Loucy (cell line): ENCODE data around the gene ARHGAP15.

Experiments used
- H2AFZ ChIP-seq: fragments of 200-600 bp; sonication (generic); 2 replicates; pipeline ENCODE4 v1.6.0; 2016; ENCODE audit warnings: antibody characterized with exemption, mild to moderate bottlenecking, low read length, moderate library complexity
- H3F3A ChIP-seq: fragments of 200-600 bp; 2 replicates; pipeline ENCODE4 v1.6.0; 2016; ENCODE audit warnings: antibody characterized with exemption, low read depth, mild to moderate bottlenecking
- H3K27me3 ChIP-seq: fragments of 200-600 bp; sonication (generic); 2 replicates; pipeline ENCODE4 v1.6.1; 2014; ENCODE audit warnings: low read length, mild to moderate bottlenecking; ENCODE audit not compliant: insufficient read depth, poor library complexity, severe bottlenecking
- H3K36me3 ChIP-seq: fragments of 200-600 bp; sonication (generic); 2 replicates; pipeline ENCODE4 v1.6.1; 2016; ENCODE audit warnings: low read length; ENCODE audit not compliant: insufficient read depth
- H3K4me1 ChIP-seq: fragments of 200-600 bp; sonication (generic); 2 replicates; pipeline ENCODE4 v1.5.1; 2014; ENCODE audit warnings: low read length, mild to moderate bottlenecking; ENCODE audit not compliant: insufficient read depth, poor library complexity, severe bottlenecking
- H3K4me2 ChIP-seq: fragments of 200-600 bp; sonication (generic); 2 replicates; pipeline ENCODE4 v1.6.0; 2014; ENCODE audit warnings: antibody characterized with exemption, low read length, low read depth, mild to moderate bottlenecking; ENCODE audit not compliant: poor library complexity, severe bottlenecking
- H3K4me3 ChIP-seq: fragments of 200-600 bp; sonication (generic); 2 replicates; pipeline ENCODE4 v1.5.1; 2014; ENCODE audit warnings: low read length, mild to moderate bottlenecking, mixed read lengths; ENCODE audit not compliant: poor library complexity, severe bottlenecking
- H3K79me2 ChIP-seq: fragments of 200-600 bp; sonication (generic); 2 replicates; pipeline ENCODE4 v1.6.1; 2014; ENCODE audit warnings: low read length; ENCODE audit not compliant: insufficient read depth
- H3K9ac ChIP-seq: fragments of 200-600 bp; sonication (generic); 2 replicates; pipeline ENCODE4 v1.6.0; 2014; ENCODE audit warnings: mild to moderate bottlenecking, low read depth, low read length, moderate library complexity; ENCODE audit not compliant: poor library complexity, severe bottlenecking
- H3K9me2 ChIP-seq: fragments of 200-600 bp; sonication (generic); replicated peaks from 2 replicates; pipeline ENCODE4 v1.6.1; 2016; ENCODE audit warnings: low read depth, low read length, mixed read lengths
- H3K9me3 ChIP-seq: fragments of 200-600 bp; sonication (generic); 2 replicates; pipeline ENCODE4 v1.6.1; 2014; ENCODE audit warnings: mild to moderate bottlenecking, antibody characterized with exemption, low read length, low read depth; ENCODE audit not compliant: insufficient read depth
- H4K20me1 ChIP-seq: fragments of 200-600 bp; sonication (generic); 2 replicates; pipeline ENCODE4 v1.6.0; 2014; ENCODE audit warnings: antibody characterized with exemption, low read length, mild to moderate bottlenecking; ENCODE audit not compliant: insufficient read depth, poor library complexity, severe bottlenecking
- EZH2phosphoT487 ChIP-seq: fragments of 200-600 bp; IDR thresholded peaks from 2 replicates; pipeline ENCODE4 v1.6.1; 2018; ENCODE audit warnings: antibody characterized with exemption, mild to moderate bottlenecking, moderate library complexity, borderline replicate concordance
- TF ChIP-seq, protein P1 (sequence below): fragments of 200-600 bp; sonication (generic); conservative IDR thresholded peaks from 2 replicates; pipeline ENCODE4 v1.5.1; 2014; ENCODE audit warnings: mild to moderate bottlenecking, antibody characterized with exemption, low read length

ARHGAP15 gene

GRCh38 chr2:143608063-143608423 is 478.8 kb downstream of the ARHGAP15 start:
- H3K9me2 ChIP-seq: no peaks in the 10 kb centered on the region
- TF ChIP-seq EZH2phosphoT487: no peak
- TF ChIP-seq, protein P1, sequence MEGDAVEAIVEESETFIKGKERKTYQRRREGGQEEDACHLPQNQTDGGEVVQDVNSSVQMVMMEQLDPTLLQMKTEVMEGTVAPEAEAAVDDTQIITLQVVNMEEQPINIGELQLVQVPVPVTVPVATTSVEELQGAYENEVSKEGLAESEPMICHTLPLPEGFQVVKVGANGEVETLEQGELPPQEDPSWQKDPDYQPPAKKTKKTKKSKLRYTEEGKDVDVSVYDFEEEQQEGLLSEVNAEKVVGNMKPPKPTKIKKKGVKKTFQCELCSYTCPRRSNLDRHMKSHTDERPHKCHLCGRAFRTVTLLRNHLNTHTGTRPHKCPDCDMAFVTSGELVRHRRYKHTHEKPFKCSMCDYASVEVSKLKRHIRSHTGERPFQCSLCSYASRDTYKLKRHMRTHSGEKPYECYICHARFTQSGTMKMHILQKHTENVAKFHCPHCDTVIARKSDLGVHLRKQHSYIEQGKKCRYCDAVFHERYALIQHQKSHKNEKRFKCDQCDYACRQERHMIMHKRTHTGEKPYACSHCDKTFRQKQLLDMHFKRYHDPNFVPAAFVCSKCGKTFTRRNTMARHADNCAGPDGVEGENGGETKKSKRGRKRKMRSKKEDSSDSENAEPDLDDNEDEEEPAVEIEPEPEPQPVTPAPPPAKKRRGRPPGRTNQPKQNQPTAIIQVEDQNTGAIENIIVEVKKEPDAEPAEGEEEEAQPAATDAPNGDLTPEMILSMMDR: no peak
- H4K20me1 ChIP-seq: peaks cover 4% of the 10 kb centered on the region
- H3K4me2 ChIP-seq: no peak overlapping the region
- H3K36me3 ChIP-seq: no peaks in the 10 kb centered on the region
- H3K79me2 ChIP-seq: no peaks in the 10 kb centered on the region
- H3K9me3 ChIP-seq: no peaks in the 10 kb centered on the region
- H3K4me3 ChIP-seq: no peak overlapping the region
- H3K27me3 ChIP-seq: no peaks in the 10 kb centered on the region
- no peak overlapping the region for H2AFZ ChIP-seq
- H3K9ac ChIP-seq: no peak overlapping the region
- H3F3A ChIP-seq: no peaks in the 10 kb centered on the region
- peaks cover 24% of the 10 kb centered on the region for H3K4me1 ChIP-seq

- no peak overlapping the region for H3K4me2 ChIP-seq
- H3K9me2 ChIP-seq: no peaks in the 10 kb centered on the region
- no peak overlapping the region for H2AFZ ChIP-seq
- H3K9ac ChIP-seq: no peak overlapping the region
- peaks cover 4% of the 10 kb centered on the region for H4K20me1 ChIP-seq
- H3K36me3 ChIP-seq: 0 out of 2 replicates have a peak, but pooled peaks cover 3% of the 10 kb centered on the region
- no peaks in the 10 kb centered on the region for H3K9me3 ChIP-seq
- H3K4me3 ChIP-seq: no peak overlapping the region
- no peaks in the 10 kb centered on the region for H3K79me2 ChIP-seq
- TF ChIP-seq, protein P1: no peak
- no peak for TF ChIP-seq EZH2phosphoT487
- H3K27me3 ChIP-seq: no peaks in the 10 kb centered on the region
- H3F3A ChIP-seq: no peaks in the 10 kb centered on the region
- peaks cover 24% of the 10 kb centered on the region for H3K4me1 ChIP-seq
These were observed 479.5 kb downstream of the ARHGAP15 start for GRCh38 chr2:143608758-143609157.

DNA sequence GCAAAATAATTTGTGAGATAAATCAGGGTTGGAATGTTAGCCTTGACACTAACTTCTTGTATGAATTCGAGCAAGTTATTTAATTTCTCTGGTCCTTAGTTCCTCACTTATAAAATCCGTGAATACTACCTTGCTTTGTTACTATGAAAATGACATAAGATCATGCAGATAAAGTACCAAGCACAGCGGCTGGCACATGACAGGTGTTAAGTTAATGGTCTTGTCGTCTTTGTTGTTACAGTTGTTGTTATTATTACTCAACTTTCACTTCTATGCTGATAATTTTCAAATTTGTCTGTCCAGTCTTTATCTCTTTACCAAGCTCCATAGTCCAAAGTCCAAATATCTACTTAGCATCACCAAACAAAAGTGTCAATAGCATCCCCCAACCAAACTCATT is 482.1 kb downstream of the ARHGAP15 start:
- no peaks in the 10 kb centered on the region for H3K79me2 ChIP-seq
- H3F3A ChIP-seq: peaks cover 7% of the 10 kb centered on the region; the same call in 1 of the 2 replicates
- no peaks in the 10 kb centered on the region for H3K9me3 ChIP-seq
- H3K27me3 ChIP-seq: no peaks in the 10 kb centered on the region
- H3K9me2 ChIP-seq: no peaks in the 10 kb centered on the region
- H3K4me1 ChIP-seq: peaks cover 31% of the 10 kb centered on the region
- H4K20me1 ChIP-seq: peaks cover 4% of the 10 kb centered on the region
- no peak overlapping the region for H3K9ac ChIP-seq
- H2AFZ ChIP-seq: no peak overlapping the region
- 0 out of 2 replicates have a peak, but pooled peaks cover 3% of the 10 kb centered on the region for H3K36me3 ChIP-seq
- no peak overlapping the region for H3K4me3 ChIP-seq
- no peak for TF ChIP-seq EZH2phosphoT487
- TF ChIP-seq, protein P1: no peak
- H3K4me2 ChIP-seq: no peak overlapping the region
